OCI-LY7 (cell line): Measurements from ENCODE around the gene HAL.

Experiments used
- CTCF ChIP-seq: fragments of 200-600 bp; sonication (generic); conservative IDR thresholded peaks from 2 replicates; pipeline ENCODE4 v1.5.1; 2014; ENCODE audit warnings: mild to moderate bottlenecking, antibody characterized with exemption, low read length, moderate library complexity, mixed read lengths
- EZH2phosphoT487 ChIP-seq: fragments of 200-600 bp; sonication (generic); IDR thresholded peaks from 2 replicates; pipeline ENCODE4 v1.6.1; 2018; ENCODE audit warnings: low read depth, borderline replicate concordance, mild to moderate bottlenecking, mixed run types, antibody characterized with exemption, low read length, moderate library complexity, mixed read lengths

GRCh38 chr12:95999484-95999883, 3.3 kb upstream of the HAL start:
- no peak for TF ChIP-seq CTCF
- TF ChIP-seq EZH2phosphoT487: no peak
